Colonic mucosa (tissue), 4 donors: ENCODE data around the gene SSC4D. TPM values are rescaled to one million over a fixed set of nuclear protein-coding genes. Genes with fewer than 3 reads are reported as not detected.

ENCODE experiments used
- DNase-seq: peaks from one replicate; pipeline ENCODE4 v3.0.0-alpha.2; 2020
- H3K27ac ChIP-seq: fragments of 200-600 bp; one replicate; pipeline ENCODE4 v1.8.0; 2021
- H3K27me3 ChIP-seq: fragments of 200-600 bp; one replicate; pipeline ENCODE4 v1.8.0; 2021
- H3K36me3 ChIP-seq: fragments of 200-600 bp; one replicate; pipeline ENCODE4 v1.8.0; 2021
- H3K4me1 ChIP-seq: fragments of 200-600 bp; one replicate; pipeline ENCODE4 v1.8.0; 2021; ENCODE audit warnings: mild to moderate bottlenecking
- H3K4me3 ChIP-seq: fragments of 200-600 bp; one replicate; pipeline ENCODE4 v1.8.0; 2021
- H3K9ac ChIP-seq, 2 donors: one replicate each; pipeline ENCODE4 v1.7.0; 2013; ENCODE audit warnings: control low read depth in 2 of 2, low read depth in 2 of 2, low read length in 2 of 2
- H3K9me3 ChIP-seq: fragments of 200-600 bp; one replicate; pipeline ENCODE4 v1.8.0; 2021
- CTCF ChIP-seq: fragments of 200-600 bp; IDR thresholded peaks from one replicate; pipeline ENCODE4 v1.8.0; 2022; ENCODE audit warnings: antibody characterized with exemption, mild to moderate bottlenecking
- intact Hi-C: fragments of 100-400 bp; cut with DNase I; formaldehyde crosslinking; loops from one replicate; pipeline ENCODE4 v1.14.1; 2022
- total RNA-seq, 2 donors: library from RNA; stranded (reverse); fragmentation: NEBNext Ultra II Directional in 1 of 2; extraction: Animal tissue kit (Norgen Biotek cat#: 25700) in 1 of 2; gene quantifications; one replicate each; pipeline ENCODE4 v1.2.1, GENCODE V29; 2021
- donor health status: healthy.
- donor health status: DM: no; HTN: no; CAD: no.
- donor health status: DM: no; HTN: no; CAD: no.

Gene SSC4D
- total RNA-seq, 2 donors from 2014 or later = 0.42 to 0.45 TPM

DNA sequence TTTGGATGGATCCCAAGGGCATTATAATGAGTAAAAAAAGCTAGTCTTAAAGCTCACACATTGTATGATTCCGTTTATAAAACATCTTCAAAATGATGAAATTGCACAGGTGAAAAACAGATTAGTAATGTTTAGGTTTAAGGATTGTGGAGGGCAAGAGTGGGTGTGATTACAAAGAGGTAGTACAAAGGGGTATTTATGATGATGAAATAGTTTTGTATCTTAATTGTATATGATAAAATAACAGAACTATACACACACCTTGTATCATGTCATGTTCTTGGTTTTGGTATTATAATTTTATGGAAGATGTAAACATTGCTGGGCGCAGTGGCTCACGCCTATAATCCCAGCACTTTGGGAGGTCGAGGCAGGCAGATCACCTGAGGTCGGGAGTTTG is 2.8 kb upstream of the SSC4D start:
- intact Hi-C loops = no loop called here
- Histone ChIP-seq H3K4me1 (no peaks in the 10 kb centered on the region), H3K9me3 (no peaks in the 10 kb centered on the region), H3K4me3 (no peak overlapping the region), H3K9ac (no peak overlapping the region), H3K27ac (no peak overlapping the region), H3K36me3 (no peaks in the 10 kb centered on the region), H3K27me3 (no peaks in the 10 kb centered on the region)
- TF ChIP-seq CTCF = no peak
- DNase-seq = no peak

DNA sequence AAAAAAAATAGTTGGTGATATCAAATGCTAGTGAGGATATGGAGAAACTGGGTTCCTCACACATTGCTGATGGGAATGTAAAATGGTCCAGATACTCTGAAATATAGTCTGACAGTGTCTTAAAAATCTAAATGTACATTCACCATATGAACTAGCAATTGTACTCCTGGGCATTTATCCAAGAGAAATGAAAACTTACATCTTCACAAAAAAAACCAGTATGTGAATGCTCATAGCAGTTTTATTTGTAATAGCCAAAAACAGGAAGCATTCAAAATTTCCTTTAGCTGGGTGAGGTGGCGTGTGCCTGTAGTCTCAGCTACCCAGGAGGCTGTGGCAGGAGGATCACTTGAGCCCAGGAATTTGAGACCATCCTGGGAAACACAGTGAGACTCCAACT is 2.1 kb upstream of the SSC4D start:
- intact Hi-C loops = no loop called here
- no peak for TF ChIP-seq CTCF
- Histone ChIP-seq H3K9ac (no peak overlapping the region), H3K4me1 (no peaks in the 10 kb centered on the region), H3K9me3 (no peaks in the 10 kb centered on the region), H3K27me3 (no peaks in the 10 kb centered on the region), H3K36me3 (no peaks in the 10 kb centered on the region), H3K27ac (no peak overlapping the region), H3K4me3 (no peak overlapping the region)
- no peak for DNase-seq

GRCh38 chr7:76408121-76408560 is 1.4 kb downstream of the SSC4D start:
- Histone ChIP-seq H3K4me1 (no peaks in the 10 kb centered on the region), H3K4me3 (no peak overlapping the region), H3K27me3 (no peaks in the 10 kb centered on the region), H3K9me3 (no peaks in the 10 kb centered on the region), H3K9ac (no peak overlapping the region), H3K27ac (no peak overlapping the region), H3K36me3 (no peaks in the 10 kb centered on the region)
- DNase-seq = no peak
- TF ChIP-seq CTCF = no peak
- intact Hi-C loops = no loop called here

- no peak for TF ChIP-seq CTCF
- Histone ChIP-seq H3K9me3 (no peaks in the 10 kb centered on the region), H3K27me3 (no peaks in the 10 kb centered on the region), H3K4me3 (no peak overlapping the region), H3K4me1 (no peaks in the 10 kb centered on the region), H3K9ac (no peak overlapping the region), H3K36me3 (no peaks in the 10 kb centered on the region), H3K27ac (no peak overlapping the region)
- DNase-seq = no peak
- intact Hi-C loops = no loop called here
Measured at GRCh38 chr7:76407718-76408117, 1.8 kb downstream of the SSC4D start.

GRCh38 chr7:76405738-76406137 is 3.8 kb downstream of the SSC4D start:
- Histone ChIP-seq H3K27ac (no peak overlapping the region), H3K36me3 (no peaks in the 10 kb centered on the region), H3K9ac (no peak overlapping the region), H3K4me3 (no peak overlapping the region), H3K27me3 (no peaks in the 10 kb centered on the region), H3K9me3 (no peaks in the 10 kb centered on the region), H3K4me1 (no peaks in the 10 kb centered on the region)
- no peak for TF ChIP-seq CTCF
- no peak for DNase-seq
- intact Hi-C loops = no loop called here
